Omental fat pad (tissue), 4 donors: ENCODE data around the gene ABL2. TPM values are rescaled to one million over a fixed set of nuclear protein-coding genes. Genes with fewer than 3 reads are reported as not detected.
A peak's percentile ranks its signal among the peaks of the same experiment; 100 is the strongest.

Source experiments
- ATAC-seq: fragments of 150-250 bp; one replicate; pipeline ENCODE4 v1.9.1; 2016; ENCODE audit warnings: mild to moderate bottlenecking, moderate library complexity; ENCODE audit not compliant: low FRiP score
- DNase-seq: peaks from one replicate; pipeline ENCODE4 v3.0.0-alpha.2; 2019; ENCODE audit warnings: low spot score
- CTCF ChIP-seq, 3 donors: fragments of 450-650 bp; IDR thresholded peaks; one replicate each; pipeline ENCODE4 v1.5.1; 2016 to 2017; ENCODE audit warnings: antibody characterized with exemption in 3 of 3, mild to moderate bottlenecking in 3 of 3, moderate library complexity in 2 of 3
- total RNA-seq, 4 donors: library from RNA; depleted of rRNA; stranded (reverse); fragments of >200 nt; gene quantifications; one replicate each; pipeline ENCODE4 v1.1.0, GENCODE V29; 2016

ABL2 gene
- total RNA-seq, 4 donors from 2014 or later, result 19.1 to 128 (median 39.9) TPM

GRCh38 chr1:179080866-179081686 lies 148.4 kb downstream of the ABL2 start:
- TF ChIP-seq CTCF (IDR thresholded peaks at IDR 0.05), result no peak
- DNase-seq (no peak), ATAC-seq (peak; percentile 3)

- peak; percentile 49 for ATAC-seq
- no peak for DNase-seq
- no peak for TF ChIP-seq CTCF (IDR thresholded peaks at IDR 0.05)
Observed at GRCh38 chr1:179079113-179079761, 150.2 kb downstream of the ABL2 start.

GRCh38 chr1:179077396-179077795 lies 152.1 kb downstream of the ABL2 start:
- no peak for TF ChIP-seq CTCF (IDR thresholded peaks at IDR 0.05)
- no peak for DNase-seq
- peak; percentile 55 for ATAC-seq

- DNase-seq (no peak), ATAC-seq (no peak)
- no peak for TF ChIP-seq CTCF (IDR thresholded peaks at IDR 0.05)
Observed at GRCh38 chr1:179066471-179066870, 163.0 kb downstream of the ABL2 start.

GRCh38 chr1:179061360-179062282 lies 167.9 kb downstream of the ABL2 start:
- ATAC-seq (no peak), DNase-seq (no peak)
- no peak for TF ChIP-seq CTCF (IDR thresholded peaks at IDR 0.05)

- no peak for DNase-seq
- peak; percentile 68 for ATAC-seq
Observed at GRCh38 chr1:179058487-179059483, 170.7 kb downstream of the ABL2 start.

More at GRCh38 chr1:179058487-179059483, 170.7 kb downstream of the ABL2 start:
- no peak for TF ChIP-seq CTCF (IDR thresholded peaks at IDR 0.05)
